Gastrocnemius medialis (tissue), 4 donors: Measurements from ENCODE around the gene TTBK1. TPM values are rescaled to one million over a fixed set of nuclear protein-coding genes. Genes with fewer than 3 reads are reported as not detected.

Source experiments
- ATAC-seq, 2 donors: fragments of 150-250 bp; one replicate each; pipeline ENCODE4 v1.9.1; 2016
- DNase-seq, 2 donors: peaks; one replicate each; pipeline ENCODE4 v3.0.0-alpha.2; 2019
- H3K27ac ChIP-seq, 4 donors: fragments of 200-600 bp; sonication (generic); 1 replicate in 1 of 4; 2 replicates in 3 of 4; pipeline ENCODE4 v1.5.1; 2016 to 2018; ENCODE audit warnings: mild to moderate bottlenecking in 2 of 4, moderate library complexity in 1 of 4
- H3K27me3 ChIP-seq, 3 donors: fragments of 200-600 bp; sonication (generic) in 2 of 3; 1 replicate in 1 of 3; 2 replicates in 2 of 3; pipeline versions ENCODE4 v1.5.1 to v1.6.0; 2016 to 2019; ENCODE audit warnings: mild to moderate bottlenecking in 1 of 3, moderate library complexity in 1 of 3
- H3K36me3 ChIP-seq, 2 donors: fragments of 200-600 bp; sonication (generic) in 1 of 2; one replicate each; pipeline ENCODE4 v1.5.1; 2017 to 2018
- H3K4me1 ChIP-seq, 2 donors: fragments of 200-600 bp; sonication (generic) in 1 of 2; one replicate each; pipeline ENCODE4 v1.5.1; 2016 to 2017; ENCODE audit warnings: mild to moderate bottlenecking in 2 of 2
- H3K4me3 ChIP-seq, 4 donors: fragments of 200-600 bp; sonication (generic) in 3 of 4; 1 replicate in 1 of 4; 2 replicates in 3 of 4; pipeline ENCODE4 v1.5.1; 2016 to 2019; ENCODE audit warnings: mild to moderate bottlenecking in 2 of 4
- H3K9me3 ChIP-seq, 3 donors: fragments of 200-600 bp; sonication (generic) in 2 of 3; 1 replicate in 1 of 3; 2 replicates in 2 of 3; pipeline ENCODE4 v1.5.1; 2016 to 2019
- POLR2A ChIP-seq, 2 donors: fragments of 450-650 bp; IDR thresholded peaks; one replicate each; pipeline ENCODE4 v1.6.1; 2017; ENCODE audit warnings: antibody characterized with exemption in 2 of 2, mild to moderate bottlenecking in 2 of 2, moderate library complexity in 2 of 2
- in situ Hi-C, 4 donors: fragments of 200-750 bp; cut with MboI; loops; one replicate each; pipeline versions ENCODE4 v1.15.0 to v1.8.0; 2017; ENCODE audit warnings: low sequenced_read_pairs in 4 of 4
- intact Hi-C: fragments of 100-400 bp; cut with DNase I; formaldehyde crosslinking; loops from one replicate; pipeline ENCODE4 v1.15.1; 2023; ENCODE audit warnings: low total_unique reads
- total RNA-seq, 4 donors: library from RNA; depleted of rRNA; stranded (reverse); fragments of >200 nt; gene quantifications; one replicate each; pipeline versions ENCODE4 v1.1.0 to v1.2.3, GENCODE V29; 2016
- TF ChIP-seq, protein P1 (sequence below), 5 experiments: fragments of 450-650 bp in 3 of 5; fragments of 200-600 bp in 2 of 5; sonication (generic) in 2 of 5; IDR thresholded peaks in 4 of 5; conservative IDR thresholded peaks in 1 of 5; 1 replicate in 4 of 5; 2 replicates in 1 of 5; pipeline ENCODE4 v1.5.1; 2016 to 2019; ENCODE audit warnings: antibody characterized with exemption in 5 of 5, mild to moderate bottlenecking in 3 of 5, moderate library complexity in 3 of 5

TTBK1 gene
- total RNA-seq, 4 donors from 2014 or later = 0.04 TPM; not detected in 3

GRCh38 chr6:43250992-43251373, 7.7 kb downstream of the TTBK1 start:
- H3K27ac ChIP-seq = no peak overlapping the region
- H3K9me3 ChIP-seq = no peaks in the 10 kb centered on the region
- H3K4me1 ChIP-seq = peaks cover 0 to 12% of the 10 kb centered on the region in 2 donors
- H3K27me3 ChIP-seq = peaks cover 5 to 17% (median 6%) of the 10 kb centered on the region in 3 donors
- in situ Hi-C loops = no loop called here
- intact Hi-C loops = no loop called here
- TF ChIP-seq, protein P1, sequence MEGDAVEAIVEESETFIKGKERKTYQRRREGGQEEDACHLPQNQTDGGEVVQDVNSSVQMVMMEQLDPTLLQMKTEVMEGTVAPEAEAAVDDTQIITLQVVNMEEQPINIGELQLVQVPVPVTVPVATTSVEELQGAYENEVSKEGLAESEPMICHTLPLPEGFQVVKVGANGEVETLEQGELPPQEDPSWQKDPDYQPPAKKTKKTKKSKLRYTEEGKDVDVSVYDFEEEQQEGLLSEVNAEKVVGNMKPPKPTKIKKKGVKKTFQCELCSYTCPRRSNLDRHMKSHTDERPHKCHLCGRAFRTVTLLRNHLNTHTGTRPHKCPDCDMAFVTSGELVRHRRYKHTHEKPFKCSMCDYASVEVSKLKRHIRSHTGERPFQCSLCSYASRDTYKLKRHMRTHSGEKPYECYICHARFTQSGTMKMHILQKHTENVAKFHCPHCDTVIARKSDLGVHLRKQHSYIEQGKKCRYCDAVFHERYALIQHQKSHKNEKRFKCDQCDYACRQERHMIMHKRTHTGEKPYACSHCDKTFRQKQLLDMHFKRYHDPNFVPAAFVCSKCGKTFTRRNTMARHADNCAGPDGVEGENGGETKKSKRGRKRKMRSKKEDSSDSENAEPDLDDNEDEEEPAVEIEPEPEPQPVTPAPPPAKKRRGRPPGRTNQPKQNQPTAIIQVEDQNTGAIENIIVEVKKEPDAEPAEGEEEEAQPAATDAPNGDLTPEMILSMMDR (IDR thresholded peaks at IDR 0.05 in 4 of 5, conservative IDR thresholded peaks at IDR 0.05 in 1 of 5) = no peak
- no peak for TF ChIP-seq POLR2A (IDR thresholded peaks at IDR 0.05)
- H3K4me3 ChIP-seq = no peak overlapping the region
- ATAC-seq (no peak), DNase-seq (no peak)
- no peaks in the 10 kb centered on the region for H3K36me3 ChIP-seq

DNA sequence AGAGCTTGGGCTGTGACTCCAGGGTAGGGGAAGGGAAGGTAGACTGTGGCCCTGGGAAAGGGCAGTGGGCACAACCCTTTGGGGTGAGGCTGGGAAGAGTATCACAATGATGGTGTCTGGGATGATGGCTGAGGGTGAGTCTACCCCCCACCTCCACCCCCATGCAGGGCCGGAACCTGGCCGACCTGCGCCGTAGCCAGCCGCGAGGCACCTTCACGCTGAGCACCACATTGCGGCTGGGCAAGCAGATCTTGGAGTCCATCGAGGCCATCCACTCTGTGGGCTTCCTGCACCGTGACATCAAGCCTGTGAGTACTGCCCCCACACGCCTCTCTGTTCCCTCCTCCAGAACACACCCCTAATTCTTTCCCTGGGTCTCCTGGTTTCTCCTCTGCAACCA, 10.1 kb downstream of the TTBK1 start:
- H3K9me3 ChIP-seq = no peaks in the 10 kb centered on the region
- TF ChIP-seq, protein P1 (IDR thresholded peaks at IDR 0.05 in 4 of 5, conservative IDR thresholded peaks at IDR 0.05 in 1 of 5) = no peak
- no peak for TF ChIP-seq POLR2A (IDR thresholded peaks at IDR 0.05)
- no peaks in the 10 kb centered on the region for H3K36me3 ChIP-seq
- in situ Hi-C loops = no loop called here
- DNase-seq = no peak
- no peak overlapping the region for H3K27ac ChIP-seq
- peaks cover 5 to 17% (median 6%) of the 10 kb centered on the region in 3 donors for H3K27me3 ChIP-seq
- no peak overlapping the region for H3K4me3 ChIP-seq
- ATAC-seq = no peak
- H3K4me1 ChIP-seq = no peaks in the 10 kb centered on the region
- intact Hi-C loops = no loop called here

- in situ Hi-C loops (no loop called here), intact Hi-C loops (no loop called here)
- Histone ChIP-seq H3K27ac (no peak overlapping the region), H3K36me3 (no peaks in the 10 kb centered on the region), H3K27me3 (peaks cover 5 to 17% (median 6%) of the 10 kb centered on the region in 3 donors), H3K9me3 (no peaks in the 10 kb centered on the region), H3K4me1 (no peaks in the 10 kb centered on the region), H3K4me3 (no peak overlapping the region)
- no peak for TF ChIP-seq POLR2A (IDR thresholded peaks at IDR 0.05)
- TF ChIP-seq, protein P1 (IDR thresholded peaks at IDR 0.05 in 4 of 5, conservative IDR thresholded peaks at IDR 0.05 in 1 of 5) = no peak
- DNase-seq (no peak), ATAC-seq (no peak)
Measured at GRCh38 chr6:43254138-43254817, 11.0 kb downstream of the TTBK1 start.

GRCh38 chr6:43254846-43255245, 11.6 kb downstream of the TTBK1 start:
- TF ChIP-seq POLR2A (IDR thresholded peaks at IDR 0.05) = no peak
- TF ChIP-seq, protein P1 (IDR thresholded peaks at IDR 0.05 in 4 of 5, conservative IDR thresholded peaks at IDR 0.05 in 1 of 5) = no peak
- Histone ChIP-seq H3K9me3 (no peaks in the 10 kb centered on the region), H3K4me3 (no peak overlapping the region), H3K36me3 (no peaks in the 10 kb centered on the region), H3K27me3 (peaks cover 5 to 17% (median 6%) of the 10 kb centered on the region in 3 donors), H3K27ac (no peak overlapping the region), H3K4me1 (no peaks in the 10 kb centered on the region)
- in situ Hi-C loops (no loop called here), intact Hi-C loops (no loop called here)
- no peak for DNase-seq
- no peak for ATAC-seq
